ENCODE data around the gene GSTA4. TPM values are rescaled to one million over a fixed set of nuclear protein-coding genes. Genes with fewer than 3 reads are reported as not detected.

GSTA4 gene
- total and polyA plus RNA-seq, 2 of the 13 experiments (the other 11 are each of a cell fraction or from before 2014, with no cell fraction given) = 34.1 to 53.6 TPM

DNA sequence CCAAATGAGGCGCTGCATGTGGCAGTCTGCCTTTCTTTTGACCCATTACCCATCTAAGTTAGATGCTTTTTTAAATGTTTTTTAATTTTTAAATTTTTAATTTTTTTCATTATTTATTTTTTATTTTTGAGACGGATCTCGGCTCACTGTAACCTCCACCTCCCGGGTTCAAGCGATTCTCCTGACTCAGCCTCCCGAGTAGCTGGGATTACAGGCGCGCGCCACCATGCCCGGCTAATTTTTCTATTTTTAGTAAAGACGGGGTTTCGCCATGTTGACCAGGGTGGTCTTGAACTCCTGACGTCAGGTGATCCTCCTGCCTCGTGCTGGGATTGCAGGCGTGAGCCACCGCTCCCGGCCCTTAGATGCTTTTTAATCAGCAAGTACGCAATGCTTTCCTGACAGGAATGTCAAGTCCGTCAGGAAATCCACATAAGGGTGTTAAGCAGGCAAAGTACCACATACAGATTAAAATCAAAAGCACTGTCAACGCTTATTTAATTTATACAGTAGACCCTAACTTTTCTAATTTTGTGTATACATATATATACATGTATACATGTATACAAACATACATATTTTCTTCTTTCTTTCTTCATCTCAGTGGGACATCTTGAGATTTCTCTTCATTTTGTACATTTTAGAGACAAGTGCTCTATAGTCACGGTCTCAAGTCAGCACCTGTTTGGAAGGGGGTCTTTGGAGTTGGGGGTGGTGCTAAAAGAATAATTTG, 995 bp upstream of the GSTA4 start (continued):
- TF ChIP-seq, protein P1, sequence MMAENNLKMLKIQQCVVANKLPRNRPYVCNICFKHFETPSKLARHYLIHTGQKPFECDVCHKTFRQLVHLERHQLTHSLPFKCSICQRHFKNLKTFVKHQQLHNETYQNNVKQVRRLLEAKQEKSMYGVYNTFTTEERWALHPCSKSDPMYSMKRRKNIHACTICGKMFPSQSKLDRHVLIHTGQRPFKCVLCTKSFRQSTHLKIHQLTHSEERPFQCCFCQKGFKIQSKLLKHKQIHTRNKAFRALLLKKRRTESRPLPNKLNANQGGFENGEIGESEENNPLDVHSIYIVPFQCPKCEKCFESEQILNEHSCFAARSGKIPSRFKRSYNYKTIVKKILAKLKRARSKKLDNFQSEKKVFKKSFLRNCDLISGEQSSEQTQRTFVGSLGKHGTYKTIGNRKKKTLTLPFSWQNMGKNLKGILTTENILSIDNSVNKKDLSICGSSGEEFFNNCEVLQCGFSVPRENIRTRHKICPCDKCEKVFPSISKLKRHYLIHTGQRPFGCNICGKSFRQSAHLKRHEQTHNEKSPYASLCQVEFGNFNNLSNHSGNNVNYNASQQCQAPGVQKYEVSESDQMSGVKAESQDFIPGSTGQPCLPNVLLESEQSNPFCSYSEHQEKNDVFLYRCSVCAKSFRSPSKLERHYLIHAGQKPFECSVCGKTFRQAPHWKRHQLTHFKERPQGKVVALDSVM (CRISPR knock-in tag; IDR thresholded peaks at IDR 0.05) = no peak
- no peak for TF ChIP-seq MAF1 (CRISPR knock-in tag; IDR thresholded peaks at IDR 0.05; ENCODE audit: borderline replicate concordance)
- TF ChIP-seq ZKSCAN1 (IDR thresholded peaks at IDR 0.05; ENCODE audit: low read length) = no peak
- TF ChIP-seq ZNF737 (CRISPR knock-in tag; IDR thresholded peaks at IDR 0.05; ENCODE audit: borderline replicate concordance) = no peak
- TF ChIP-seq REL (CRISPR knock-in tag; conservative IDR thresholded peaks at IDR 0.05) = 0 out of 2 replicates have a peak, but pooled peaks have one; percentile 47
- TF ChIP-seq, protein P2, sequence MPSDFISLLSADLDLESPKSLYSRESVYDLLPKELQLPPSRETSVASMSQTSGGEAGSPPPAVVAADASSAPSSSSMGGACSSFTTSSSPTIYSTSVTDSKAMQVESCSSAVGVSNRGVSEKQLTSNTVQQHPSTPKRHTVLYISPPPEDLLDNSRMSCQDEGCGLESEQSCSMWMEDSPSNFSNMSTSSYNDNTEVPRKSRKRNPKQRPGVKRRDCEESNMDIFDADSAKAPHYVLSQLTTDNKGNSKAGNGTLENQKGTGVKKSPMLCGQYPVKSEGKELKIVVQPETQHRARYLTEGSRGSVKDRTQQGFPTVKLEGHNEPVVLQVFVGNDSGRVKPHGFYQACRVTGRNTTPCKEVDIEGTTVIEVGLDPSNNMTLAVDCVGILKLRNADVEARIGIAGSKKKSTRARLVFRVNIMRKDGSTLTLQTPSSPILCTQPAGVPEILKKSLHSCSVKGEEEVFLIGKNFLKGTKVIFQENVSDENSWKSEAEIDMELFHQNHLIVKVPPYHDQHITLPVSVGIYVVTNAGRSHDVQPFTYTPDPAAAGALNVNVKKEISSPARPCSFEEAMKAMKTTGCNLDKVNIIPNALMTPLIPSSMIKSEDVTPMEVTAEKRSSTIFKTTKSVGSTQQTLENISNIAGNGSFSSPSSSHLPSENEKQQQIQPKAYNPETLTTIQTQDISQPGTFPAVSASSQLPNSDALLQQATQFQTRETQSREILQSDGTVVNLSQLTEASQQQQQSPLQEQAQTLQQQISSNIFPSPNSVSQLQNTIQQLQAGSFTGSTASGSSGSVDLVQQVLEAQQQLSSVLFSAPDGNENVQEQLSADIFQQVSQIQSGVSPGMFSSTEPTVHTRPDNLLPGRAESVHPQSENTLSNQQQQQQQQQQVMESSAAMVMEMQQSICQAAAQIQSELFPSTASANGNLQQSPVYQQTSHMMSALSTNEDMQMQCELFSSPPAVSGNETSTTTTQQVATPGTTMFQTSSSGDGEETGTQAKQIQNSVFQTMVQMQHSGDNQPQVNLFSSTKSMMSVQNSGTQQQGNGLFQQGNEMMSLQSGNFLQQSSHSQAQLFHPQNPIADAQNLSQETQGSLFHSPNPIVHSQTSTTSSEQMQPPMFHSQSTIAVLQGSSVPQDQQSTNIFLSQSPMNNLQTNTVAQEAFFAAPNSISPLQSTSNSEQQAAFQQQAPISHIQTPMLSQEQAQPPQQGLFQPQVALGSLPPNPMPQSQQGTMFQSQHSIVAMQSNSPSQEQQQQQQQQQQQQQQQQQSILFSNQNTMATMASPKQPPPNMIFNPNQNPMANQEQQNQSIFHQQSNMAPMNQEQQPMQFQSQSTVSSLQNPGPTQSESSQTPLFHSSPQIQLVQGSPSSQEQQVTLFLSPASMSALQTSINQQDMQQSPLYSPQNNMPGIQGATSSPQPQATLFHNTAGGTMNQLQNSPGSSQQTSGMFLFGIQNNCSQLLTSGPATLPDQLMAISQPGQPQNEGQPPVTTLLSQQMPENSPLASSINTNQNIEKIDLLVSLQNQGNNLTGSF (CRISPR knock-in tag; IDR thresholded peaks at IDR 0.05) = no peak
- no peak for TF ChIP-seq TAF15 (IDR thresholded peaks at IDR 0.05; ENCODE audit: low read depth, low read length, poor library complexity, severe bottlenecking)
- TF ChIP-seq TBX2 (CRISPR knock-in tag; IDR thresholded peaks at IDR 0.05; ENCODE audit: borderline replicate concordance) = 0 out of 2 replicates have a peak, but pooled peaks have one; percentile 3
- peak; percentile 56 for TF ChIP-seq HDAC1 (CRISPR knock-in tag; IDR thresholded peaks at IDR 0.05)
- TF ChIP-seq MXD4 (CRISPR knock-in tag; IDR thresholded peaks at IDR 0.05) = no peak
- TF ChIP-seq ZNF101 (CRISPR knock-in tag; IDR thresholded peaks at IDR 0.05; ENCODE audit: borderline replicate concordance, low read depth) = 0 out of 2 replicates have a peak, but pooled peaks have one; percentile 20
- no peak for TF ChIP-seq ZNF749 (CRISPR knock-in tag; IDR thresholded peaks at IDR 0.05; ENCODE audit: borderline replicate concordance)
- no peak for TF ChIP-seq HCFC1 (IDR thresholded peaks at IDR 0.05; ENCODE audit: low read depth, low read length)
- 0 out of 2 replicates have a peak, but pooled peaks have one; percentile 3 for TF ChIP-seq CENPT (CRISPR knock-in tag; IDR thresholded peaks at IDR 0.05; ENCODE audit: low read depth)
- TF ChIP-seq TBX3 (IDR thresholded peaks at IDR 0.05; ENCODE audit: borderline replicate concordance) = no peak
- TF ChIP-seq, protein P3, sequence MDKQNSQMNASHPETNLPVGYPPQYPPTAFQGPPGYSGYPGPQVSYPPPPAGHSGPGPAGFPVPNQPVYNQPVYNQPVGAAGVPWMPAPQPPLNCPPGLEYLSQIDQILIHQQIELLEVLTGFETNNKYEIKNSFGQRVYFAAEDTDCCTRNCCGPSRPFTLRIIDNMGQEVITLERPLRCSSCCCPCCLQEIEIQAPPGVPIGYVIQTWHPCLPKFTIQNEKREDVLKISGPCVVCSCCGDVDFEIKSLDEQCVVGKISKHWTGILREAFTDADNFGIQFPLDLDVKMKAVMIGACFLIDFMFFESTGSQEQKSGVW (CRISPR knock-in tag; IDR thresholded peaks at IDR 0.05; ENCODE audit: borderline replicate concordance) = no peak
- no peak for TF ChIP-seq ZNF256 (CRISPR knock-in tag; conservative IDR thresholded peaks at IDR 0.05)
- 0 out of 2 replicates have a peak, but pooled peaks have one; percentile 10 for TF ChIP-seq ZNF337 (CRISPR knock-in tag; IDR thresholded peaks at IDR 0.05; ENCODE audit: borderline replicate concordance, low read depth)
- TF ChIP-seq, protein P4, sequence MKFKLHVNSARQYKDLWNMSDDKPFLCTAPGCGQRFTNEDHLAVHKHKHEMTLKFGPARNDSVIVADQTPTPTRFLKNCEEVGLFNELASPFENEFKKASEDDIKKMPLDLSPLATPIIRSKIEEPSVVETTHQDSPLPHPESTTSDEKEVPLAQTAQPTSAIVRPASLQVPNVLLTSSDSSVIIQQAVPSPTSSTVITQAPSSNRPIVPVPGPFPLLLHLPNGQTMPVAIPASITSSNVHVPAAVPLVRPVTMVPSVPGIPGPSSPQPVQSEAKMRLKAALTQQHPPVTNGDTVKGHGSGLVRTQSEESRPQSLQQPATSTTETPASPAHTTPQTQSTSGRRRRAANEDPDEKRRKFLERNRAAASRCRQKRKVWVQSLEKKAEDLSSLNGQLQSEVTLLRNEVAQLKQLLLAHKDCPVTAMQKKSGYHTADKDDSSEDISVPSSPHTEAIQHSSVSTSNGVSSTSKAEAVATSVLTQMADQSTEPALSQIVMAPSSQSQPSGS (CRISPR knock-in tag; IDR thresholded peaks at IDR 0.05) = no peak
- peak; percentile 19; the same call in 1 of the 2 replicates for TF ChIP-seq NFIC (IDR thresholded peaks at IDR 0.05; ENCODE audit: low read length)
